Fibroblast of lung (primary cell): Measurements from ENCODE around the gene EHMT1.

Experiments used
- CTCF ChIP-seq, 2 donors: IDR thresholded peaks in 1 of 2; conservative IDR thresholded peaks in 1 of 2; 1 replicate in 1 of 2; 2 replicates in 1 of 2; pipeline ENCODE4 v1.5.1; 2011 to 2012; ENCODE audit warnings: low read length in 2 of 2, control low read depth in 1 of 2, inconsistent platforms in 1 of 2, low read depth in 1 of 2, mild to moderate bottlenecking in 1 of 2
- EZH2 ChIP-seq: IDR thresholded peaks from 2 replicates; pipeline ENCODE4 v1.5.1; 2012; ENCODE audit warnings: low read length, control low read depth, mild to moderate bottlenecking; ENCODE audit errors: missing control alignments

- TF ChIP-seq EZH2 = no peak
- no peak for TF ChIP-seq CTCF (conservative IDR thresholded peaks at IDR 0.05 in 1 of 2, IDR thresholded peaks at IDR 0.05 in 1 of 2; ENCODE audit: low read depth in 1 of 2, low read length in 2 of 2)
Measured at GRCh38 chr9:137750566-137750965, 131.8 kb downstream of the EHMT1 start.
